DMS53 treated with DMSO at 0.1 percent for 48 hours (cell line): ENCODE measurements around the gene ELAVL4.

Experiments
- DNase-seq: peaks from one replicate; lab custom pipeline; 2025; ENCODE audit not compliant: unreplicated experiment; lab: John Stamatoyannopoulos, UW

ELAVL4 gene

GRCh38 chr1:50246869-50247268, 138.1 kb downstream of the ELAVL4 start:
- no peak for DNase-seq

GRCh38 chr1:50251702-50252101, 143.0 kb downstream of the ELAVL4 start:
- peak; percentile 51 for DNase-seq

- DNase-seq: no peak
Measured at GRCh38 chr1:50252196-50252595, 143.5 kb downstream of the ELAVL4 start.
